Measurements from ENCODE around the gene SNTG2.

The SNTG2 gene

DNA sequence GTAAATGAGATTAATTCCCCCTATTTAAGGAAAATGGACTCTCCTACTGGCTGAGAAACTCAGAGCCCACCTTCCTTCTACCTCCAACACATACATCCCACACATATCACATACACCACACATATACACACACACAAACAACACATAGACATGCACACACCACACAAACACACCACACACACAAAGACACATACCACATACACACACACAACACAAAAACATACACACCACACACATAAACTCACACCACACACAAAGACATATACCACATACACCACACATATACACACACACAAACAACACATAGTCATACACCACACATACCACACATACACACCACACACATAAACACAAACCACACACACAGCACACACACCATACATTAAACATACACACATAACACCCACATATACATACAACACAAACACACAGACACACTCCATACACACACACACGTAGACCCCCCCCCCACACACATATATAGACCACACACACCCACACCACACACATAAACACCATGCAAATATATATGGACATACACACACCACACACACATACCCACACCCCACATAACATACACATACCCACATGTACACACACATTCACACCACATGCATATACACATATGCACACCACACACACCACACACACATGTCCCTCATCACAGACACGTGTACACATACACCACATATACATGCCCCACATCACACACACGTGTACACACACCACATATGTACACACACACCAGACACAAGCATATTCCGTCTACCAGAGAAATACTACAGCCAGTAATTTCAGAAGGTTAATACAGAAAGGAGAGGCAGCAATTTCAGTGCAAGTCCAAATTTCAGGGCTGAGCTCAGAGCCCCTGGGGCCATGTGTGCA lies 204.3 kb downstream of the SNTG2 start:
- no peak for DNase-seq

GRCh38 chr2:1156059-1156458 lies 205.4 kb downstream of the SNTG2 start:
- no peak for DNase-seq

DNA sequence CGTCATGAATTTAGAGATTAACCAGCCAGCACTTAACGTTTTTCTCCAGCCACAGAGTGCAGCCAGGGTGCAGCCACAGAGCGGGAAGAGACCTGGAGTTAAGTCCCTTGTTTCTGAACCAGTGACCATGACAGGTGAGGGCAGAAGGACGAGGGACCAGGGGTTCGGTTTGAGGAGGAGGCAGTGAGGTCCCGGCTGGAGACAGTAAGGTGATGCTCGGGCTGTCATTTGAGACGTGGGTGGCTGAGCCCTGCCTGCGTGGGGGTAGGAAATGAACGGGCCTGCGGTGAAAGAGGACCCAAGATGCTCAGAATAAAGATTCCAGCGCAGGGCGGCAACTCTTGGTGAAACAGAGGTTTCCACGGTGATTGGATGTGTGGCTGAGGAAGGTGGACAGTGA lies 205.9 kb downstream of the SNTG2 start:
- DNase-seq = no peak

DNA sequence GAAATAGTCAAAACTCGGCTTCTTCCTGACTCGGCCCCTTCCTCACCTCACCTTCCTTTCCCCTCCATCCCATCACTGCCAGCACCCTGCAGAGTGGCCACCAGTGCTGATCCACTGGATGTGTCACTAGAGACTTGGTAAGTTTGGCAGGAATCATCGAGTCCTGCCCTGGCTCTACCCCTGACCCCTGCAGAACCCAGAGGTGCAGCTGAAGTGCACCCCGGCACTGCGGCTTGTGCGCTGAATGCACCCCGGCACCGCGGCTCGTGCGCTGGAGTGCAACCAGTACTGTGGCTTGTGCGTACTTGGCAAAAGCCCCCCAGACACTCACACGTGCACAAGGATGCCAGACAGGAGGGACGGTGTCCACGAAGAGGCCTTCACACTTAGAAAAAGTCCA lies 206.5 kb downstream of the SNTG2 start:
- no peak for DNase-seq

- no peak for DNase-seq
Measured at GRCh38 chr2:1159013-1159412, 208.4 kb downstream of the SNTG2 start.

DNA sequence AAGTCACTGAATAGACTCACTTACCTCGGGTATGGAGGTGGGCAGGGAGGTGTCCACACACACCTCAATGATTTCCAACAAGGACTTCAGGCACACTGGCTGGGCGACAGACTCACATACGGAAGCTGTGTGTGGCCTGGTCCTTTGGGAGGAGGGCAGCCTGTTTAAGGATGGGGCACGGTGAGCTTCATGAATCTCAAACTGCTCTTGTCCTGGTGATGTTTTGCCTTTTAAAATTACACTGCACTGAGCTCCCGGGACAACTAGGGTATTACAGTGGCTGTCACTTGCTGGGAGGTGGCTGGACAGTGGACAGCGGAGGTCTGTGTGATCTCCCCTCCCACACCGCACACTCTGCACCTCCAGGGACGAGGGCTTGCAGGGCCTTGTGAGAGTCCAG lies 211.6 kb downstream of the SNTG2 start:
- DNase-seq = no peak

DNA sequence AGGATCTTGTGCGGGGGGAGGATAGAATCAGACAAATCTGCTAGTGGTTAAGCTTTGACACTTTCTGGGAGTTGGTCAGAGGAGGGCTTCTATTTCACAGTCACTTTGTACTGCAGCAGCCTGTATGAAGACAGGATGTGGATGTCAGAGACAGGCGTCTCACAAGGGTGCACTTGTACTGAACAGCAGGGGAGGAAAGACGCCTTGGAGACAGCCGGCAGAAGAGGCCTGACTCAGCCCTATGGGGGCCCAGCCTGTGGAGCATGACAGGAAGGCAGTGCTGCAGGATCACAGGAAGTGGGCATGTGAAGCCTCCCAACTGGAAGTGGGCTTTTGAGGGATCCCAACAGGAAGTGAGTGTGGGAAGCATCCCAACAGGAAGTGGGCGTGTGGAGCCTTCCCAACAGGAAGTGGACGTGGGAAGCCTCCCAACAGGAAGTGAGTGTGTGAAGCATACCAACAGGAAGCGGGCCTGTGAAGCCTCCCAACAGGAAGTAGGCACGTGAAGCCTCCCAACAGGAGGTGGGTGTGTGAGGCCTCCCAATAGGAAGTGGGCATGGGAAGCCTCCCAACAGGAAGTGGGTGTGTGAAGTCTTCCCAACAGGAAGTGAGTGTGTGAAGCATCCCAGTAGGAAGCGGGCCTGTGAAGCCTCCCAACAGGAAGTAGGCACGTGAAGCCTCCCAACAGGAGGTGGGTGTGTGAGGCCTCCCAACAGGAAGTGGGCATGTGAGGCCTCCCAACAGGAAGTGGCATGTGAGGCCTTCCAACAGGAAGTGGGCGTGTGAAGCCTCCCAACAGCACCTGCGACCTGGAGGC lies 212.3 kb downstream of the SNTG2 start:
- DNase-seq = no peak

DNA sequence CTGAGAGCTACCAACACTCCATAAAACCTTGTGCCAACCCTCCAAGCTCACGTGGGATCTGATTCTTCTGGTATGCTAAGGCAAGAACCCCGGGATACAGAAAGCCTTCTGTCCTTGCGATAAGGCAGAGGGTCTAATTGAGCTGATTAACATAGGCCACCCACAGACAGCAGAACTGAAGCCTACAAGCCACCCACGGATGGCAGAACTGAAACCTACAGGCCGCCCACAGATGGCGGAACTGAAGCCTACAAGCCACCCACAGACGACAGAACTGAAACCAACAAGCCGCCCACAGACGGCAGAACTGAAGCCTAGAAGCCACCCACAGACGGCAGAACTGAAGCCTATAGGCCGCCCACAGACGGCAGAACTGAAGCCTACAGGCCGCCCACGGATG lies 216.3 kb downstream of the SNTG2 start:
- DNase-seq = no peak

- DNase-seq = no peak
Measured at GRCh38 chr2:1168846-1169245, 218.2 kb downstream of the SNTG2 start.

DNA sequence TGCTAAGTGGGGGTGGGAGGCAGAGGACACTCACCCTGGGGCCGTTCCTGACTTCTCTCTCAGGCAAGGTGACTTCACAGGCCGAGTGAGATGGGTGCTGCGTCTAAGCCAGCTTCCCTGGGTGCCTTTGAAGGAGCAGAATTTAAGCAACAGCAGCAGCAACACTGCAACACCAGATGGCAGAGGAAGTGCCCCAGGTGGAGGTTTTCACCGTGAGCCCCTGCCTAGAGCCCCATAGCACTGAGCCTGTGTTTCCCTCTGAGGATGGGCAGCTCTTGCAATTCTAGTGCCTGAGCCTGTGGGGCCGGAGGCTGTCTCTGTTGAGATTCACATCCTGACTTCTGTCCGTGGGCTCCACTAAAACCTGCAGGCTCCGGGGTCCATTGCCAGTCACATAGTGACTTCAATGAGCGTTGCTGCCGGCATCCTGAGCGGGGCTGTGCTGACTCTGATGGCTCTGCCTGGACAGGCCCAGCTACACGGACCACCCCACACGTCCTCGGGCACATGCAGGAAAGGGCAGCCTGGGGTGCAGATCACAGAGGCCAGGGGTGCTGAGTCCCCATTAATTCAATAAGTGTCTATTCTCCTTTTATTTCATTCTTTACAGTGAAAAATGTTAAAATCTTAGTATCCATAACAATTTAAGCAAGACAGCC lies 218.8 kb downstream of the SNTG2 start:
- DNase-seq = no peak

DNA sequence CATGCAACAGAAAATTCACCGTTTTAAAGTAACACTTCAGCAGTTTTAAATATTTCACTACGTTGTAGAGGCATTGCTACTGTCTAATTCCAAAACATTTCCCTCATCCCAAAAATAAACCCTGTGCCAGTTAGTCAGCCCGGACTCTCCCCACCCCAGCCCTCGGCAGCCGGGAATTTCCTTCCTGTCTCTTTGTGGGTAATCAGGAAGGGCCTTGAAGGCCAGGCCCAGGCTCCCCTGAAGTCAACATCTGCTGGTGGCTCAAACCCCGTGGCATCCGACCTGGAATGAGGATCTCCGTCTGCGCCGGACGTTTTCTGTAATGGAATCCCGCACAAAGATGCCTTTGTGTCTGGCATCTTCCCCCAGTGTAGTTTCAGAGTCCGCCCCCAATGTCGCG lies 219.6 kb downstream of the SNTG2 start:
- DNase-seq = no peak

- no peak for DNase-seq
Measured at GRCh38 chr2:1170711-1171110, 220.1 kb downstream of the SNTG2 start.

GRCh38 chr2:1173528-1173927 lies 222.9 kb downstream of the SNTG2 start:
- no peak for DNase-seq

GRCh38 chr2:1181893-1182292 lies 231.2 kb downstream of the SNTG2 start:
- DNase-seq = no peak

GRCh38 chr2:1183300-1183699 lies 232.7 kb downstream of the SNTG2 start:
- no peak for DNase-seq

GRCh38 chr2:1186421-1186820 lies 235.8 kb downstream of the SNTG2 start:
- DNase-seq = no peak

DNA sequence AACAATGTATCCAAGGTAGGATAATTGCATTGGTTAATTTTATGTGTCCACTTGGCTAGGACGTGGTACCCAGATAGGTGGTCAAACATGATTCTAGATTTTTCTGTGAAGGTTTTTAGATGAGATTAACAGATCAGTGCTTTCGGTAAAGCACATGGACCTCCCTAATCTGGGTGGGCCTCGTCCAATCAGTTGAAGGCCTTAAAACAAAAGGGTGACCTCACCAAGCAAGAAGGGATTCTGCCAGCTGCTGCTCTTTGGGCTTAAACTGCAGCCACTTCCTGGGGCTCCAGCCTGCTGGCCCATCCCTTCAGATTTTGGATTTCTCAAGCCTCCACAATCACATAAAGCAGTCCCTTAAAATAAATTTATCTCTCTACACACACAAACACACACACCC lies 236.5 kb downstream of the SNTG2 start:
- no peak for DNase-seq

DNA sequence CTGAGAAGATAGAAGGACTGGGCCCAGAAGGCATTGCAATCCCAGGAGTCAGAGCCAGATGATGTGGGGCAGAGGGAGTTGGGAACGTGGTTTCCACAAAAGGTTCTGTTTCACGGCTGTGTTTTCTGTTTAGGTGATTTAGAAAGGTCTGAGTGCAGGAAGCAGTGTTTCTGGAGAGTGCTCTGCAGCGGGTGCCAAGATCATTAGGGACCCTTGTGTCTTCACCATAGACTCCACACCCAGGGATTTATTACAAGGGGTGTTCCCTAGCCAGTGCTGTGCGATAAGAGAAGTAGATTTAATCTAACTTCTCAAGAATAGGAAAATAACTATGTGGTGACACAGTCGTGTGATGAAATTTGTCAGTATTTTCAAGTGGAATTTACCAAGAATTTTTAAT lies 241.5 kb downstream of the SNTG2 start:
- no peak for DNase-seq

- DNase-seq = no peak
Measured at GRCh38 chr2:1193801-1194200, 243.2 kb downstream of the SNTG2 start.

- DNase-seq = no peak
Measured at GRCh38 chr2:1203772-1204171, 253.1 kb downstream of the SNTG2 start.

DNA sequence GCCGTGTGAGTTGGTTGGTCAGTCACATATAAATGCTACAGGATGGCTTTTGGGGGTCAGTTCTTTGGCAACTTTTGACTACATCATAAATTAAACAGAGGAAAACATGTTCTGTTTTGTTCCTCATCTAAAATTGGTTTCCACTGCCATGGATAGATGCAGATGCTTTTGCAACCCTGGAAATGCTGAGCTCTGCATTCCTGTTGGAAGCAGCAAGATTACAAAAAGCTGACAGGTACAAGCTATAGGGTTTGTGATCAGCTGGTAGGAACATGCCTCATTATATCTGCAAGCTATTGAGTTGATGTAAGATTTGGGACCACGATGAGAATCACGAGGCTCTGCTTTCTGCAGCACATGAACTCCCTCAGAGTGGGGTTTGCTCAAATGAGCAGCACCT lies 255.2 kb downstream of the SNTG2 start:
- DNase-seq = no peak

DNA sequence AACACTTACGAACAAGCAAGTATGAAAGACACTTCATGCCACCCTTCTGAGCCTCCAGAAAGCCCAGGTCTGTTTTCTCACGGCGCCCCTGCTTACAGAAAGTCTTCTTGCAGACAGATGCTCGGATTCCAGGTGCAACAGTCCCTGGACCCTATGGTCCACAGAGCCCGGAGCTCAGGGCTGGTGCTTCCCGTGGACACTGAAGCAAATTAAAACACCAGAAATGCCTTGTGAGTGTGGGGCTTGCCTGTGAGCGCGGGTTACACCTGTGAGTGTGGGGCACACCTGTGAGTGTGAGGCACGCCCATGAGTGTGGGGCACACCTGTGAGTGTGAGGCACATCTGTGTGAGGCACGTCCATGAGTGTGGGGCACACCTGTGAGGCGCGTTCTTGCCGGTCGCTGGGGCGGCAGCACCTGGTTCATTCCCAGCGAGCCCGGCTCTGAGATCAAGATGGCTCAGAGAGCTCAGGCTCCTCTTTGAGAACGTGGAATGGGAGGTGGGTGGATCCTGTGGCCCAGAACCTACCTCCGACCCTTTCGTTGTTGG lies 257.4 kb downstream of the SNTG2 start:
- DNase-seq = no peak

GRCh38 chr2:1208522-1208921 lies 257.9 kb downstream of the SNTG2 start:
- DNase-seq = no peak

All from NCI-H526 (cell line).